Cortex of kidney (tissue), 1 donor: ENCODE data around the gene SSX4B.
"Not testable (repeated sequence)": the region's sequence is repeated elsewhere in the genome, so short reads cannot be mapped to it uniquely, and the experiment has no call there.

Source experiments
- DNase-seq: peaks from one replicate; lab custom pipeline; 2025; lab: John Stamatoyannopoulos, UW

SSX4B gene

GRCh38 chrX:48411860-48412259 is at the start of gene SSX4B:
TSS of gene SSX4B (minus strand) at chrX:48411960. CDS start at chrX:48411372, 588 bp downstream.
- not testable (repeated sequence) for DNase-seq

DNA sequence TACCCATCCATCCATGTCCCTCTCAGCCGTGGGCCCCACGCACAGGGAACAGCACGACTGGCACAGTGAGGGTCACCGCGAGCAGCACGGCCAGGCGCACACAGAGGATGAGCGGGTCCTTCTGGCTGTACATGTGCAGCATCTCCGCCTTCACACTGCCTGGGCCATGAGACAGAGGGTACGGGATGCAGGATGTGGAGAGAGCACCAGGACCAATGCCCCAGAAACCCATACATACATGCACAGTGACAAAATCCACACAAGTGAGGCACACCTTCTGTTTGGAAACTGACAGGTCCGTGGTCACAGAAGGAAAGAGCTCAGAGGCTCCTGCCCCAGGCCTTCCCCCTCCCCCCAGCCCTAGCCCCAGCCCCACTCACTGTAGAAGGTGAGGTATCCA is 48.8 kb upstream of the SSX4B start:
- no peak for DNase-seq

GRCh38 chrX:48460031-48460430 is 48.3 kb upstream of the SSX4B start:
- no peak for DNase-seq

DNA sequence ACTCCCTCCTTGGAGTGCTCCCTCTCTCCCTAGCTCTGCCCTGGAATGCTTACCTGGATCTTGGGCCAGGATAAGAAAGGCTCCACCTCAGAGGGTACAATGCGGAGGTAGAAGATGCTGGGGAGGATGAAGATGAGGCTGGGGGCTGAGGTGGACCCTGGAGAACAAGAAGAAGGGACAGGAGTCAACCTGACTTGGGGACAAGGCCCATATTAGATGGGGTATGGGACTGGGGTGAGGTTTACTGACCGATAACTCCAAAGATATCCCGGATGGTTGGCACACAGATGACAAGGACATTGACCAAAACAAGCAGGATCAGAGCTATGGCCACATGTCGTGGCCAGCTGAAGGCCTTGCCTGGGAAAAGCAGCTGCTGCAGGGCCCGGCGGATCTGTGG is 47.7 kb upstream of the SSX4B start:
- DNase-seq = no peak

GRCh38 chrX:48458711-48459110 is 47.0 kb upstream of the SSX4B start:
- no peak for DNase-seq

- DNase-seq = no peak
These were observed 45.0 kb upstream of the SSX4B start for GRCh38 chrX:48456628-48457331.

DNA sequence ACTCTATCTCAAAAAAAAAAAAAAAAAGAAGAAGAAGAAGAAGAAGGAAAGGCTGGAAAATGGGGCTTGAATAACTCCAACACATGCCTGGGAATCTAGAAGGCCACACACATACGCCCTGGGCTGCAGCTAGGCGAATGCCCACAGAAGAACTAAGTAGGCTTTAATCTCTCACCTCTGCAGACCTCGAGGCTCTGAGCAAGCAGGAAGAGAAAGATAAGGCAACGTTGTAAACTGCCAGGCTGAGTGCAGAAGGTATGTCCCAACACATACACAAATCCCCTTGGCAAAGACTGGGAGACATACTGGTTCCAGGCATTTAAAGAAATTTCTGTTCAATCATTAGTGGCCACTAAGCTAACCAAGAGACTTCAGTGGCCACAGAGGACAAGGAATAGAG is 39.9 kb upstream of the SSX4B start:
- no peak for DNase-seq

DNA sequence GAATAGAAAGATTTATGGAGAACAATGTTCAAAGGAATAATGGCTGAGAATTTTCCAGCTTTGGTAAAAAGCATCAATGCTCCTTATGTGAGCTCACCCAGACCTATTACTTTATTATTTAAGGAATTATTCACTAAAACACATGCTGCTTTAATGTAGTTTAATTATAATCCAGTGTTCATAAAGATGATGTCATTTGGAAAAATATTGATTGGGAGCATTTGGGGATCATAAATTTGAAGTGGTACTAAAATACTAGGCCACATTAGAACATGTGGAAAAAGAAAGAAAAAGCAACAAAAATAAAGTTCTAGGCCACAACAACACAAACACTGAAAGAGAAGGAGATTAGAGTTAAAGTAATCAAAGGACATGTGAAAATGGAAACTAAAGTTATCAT is 38.3 kb upstream of the SSX4B start:
- no peak for DNase-seq

DNA sequence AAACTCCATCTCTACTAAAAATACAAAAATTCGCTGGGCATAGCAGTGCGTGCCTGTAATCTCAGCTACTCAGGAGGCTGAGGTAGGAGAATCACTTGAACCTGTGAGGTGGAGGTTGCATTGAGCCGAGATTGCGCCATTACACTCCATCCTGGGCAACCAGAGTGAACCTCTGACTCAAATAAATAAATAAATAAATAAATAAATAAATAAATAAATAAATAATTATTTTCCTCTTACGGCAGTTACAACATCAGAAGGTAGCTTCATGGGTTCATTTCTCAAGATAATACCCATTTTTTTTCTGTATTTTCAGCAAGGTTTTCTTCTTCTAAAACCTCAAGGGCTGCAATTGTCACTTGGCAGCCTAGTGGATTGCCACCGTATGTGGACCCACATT is 35.4 kb upstream of the SSX4B start:
- not testable (repeated sequence) for DNase-seq

- not testable (repeated sequence) for DNase-seq
These were observed 22.0 kb upstream of the SSX4B start for GRCh38 chrX:48433713-48434112.

DNA sequence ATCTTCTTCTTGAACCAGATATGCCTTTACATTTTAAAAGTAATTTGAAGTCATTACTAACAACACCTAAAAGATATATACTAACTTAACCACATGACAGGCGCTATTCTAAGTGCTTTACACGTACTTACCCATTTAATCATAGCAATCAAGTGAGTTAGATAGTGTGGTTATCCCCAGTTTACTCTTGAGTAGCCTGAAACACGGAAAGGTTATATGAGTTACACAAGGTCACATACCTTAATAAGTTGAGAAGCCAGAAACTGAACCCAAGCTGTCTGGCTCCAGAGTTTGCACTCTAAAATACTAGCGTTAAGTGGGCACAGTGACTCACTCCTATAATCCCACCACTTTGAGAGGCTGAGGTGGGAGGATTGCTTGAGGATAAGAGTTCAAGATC is 18.4 kb upstream of the SSX4B start:
- not testable (repeated sequence) for DNase-seq

GRCh38 chrX:48429606-48430005 is 17.8 kb upstream of the SSX4B start:
- DNase-seq = not testable (repeated sequence)

DNA sequence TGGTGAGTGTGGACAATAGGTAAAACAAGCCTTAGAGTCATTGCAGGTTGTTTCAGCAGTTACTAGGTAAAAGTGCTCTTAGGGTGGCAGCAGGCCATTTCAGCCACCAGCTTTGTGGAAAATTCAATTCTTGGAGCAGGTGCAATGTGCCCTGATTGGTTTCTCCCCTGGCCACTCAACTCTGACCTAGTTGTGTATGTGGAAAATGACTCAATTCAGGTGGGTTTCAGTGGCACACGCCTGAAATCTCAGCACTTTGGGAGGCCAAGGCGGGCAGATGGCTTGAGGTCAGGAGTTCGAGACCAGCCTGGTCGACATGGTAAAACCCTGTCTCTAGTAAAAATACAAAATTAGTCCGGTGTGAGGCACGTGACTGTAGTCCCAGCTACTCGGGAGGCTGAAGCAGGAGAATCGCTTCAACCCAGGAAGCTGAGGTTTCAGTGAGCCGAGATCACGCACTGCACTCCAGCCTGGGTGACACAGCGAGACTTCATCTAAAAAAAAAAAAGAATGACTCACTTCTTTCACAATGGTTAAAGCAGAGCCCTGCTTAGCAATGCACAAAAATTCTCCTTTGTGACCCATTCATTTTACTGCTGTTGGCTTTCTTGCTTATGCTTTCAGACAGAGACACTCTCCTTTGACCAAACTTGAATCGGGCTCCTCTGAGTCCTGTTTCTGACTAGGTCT is 15.4 kb upstream of the SSX4B start:
- DNase-seq = not testable (repeated sequence)

DNA sequence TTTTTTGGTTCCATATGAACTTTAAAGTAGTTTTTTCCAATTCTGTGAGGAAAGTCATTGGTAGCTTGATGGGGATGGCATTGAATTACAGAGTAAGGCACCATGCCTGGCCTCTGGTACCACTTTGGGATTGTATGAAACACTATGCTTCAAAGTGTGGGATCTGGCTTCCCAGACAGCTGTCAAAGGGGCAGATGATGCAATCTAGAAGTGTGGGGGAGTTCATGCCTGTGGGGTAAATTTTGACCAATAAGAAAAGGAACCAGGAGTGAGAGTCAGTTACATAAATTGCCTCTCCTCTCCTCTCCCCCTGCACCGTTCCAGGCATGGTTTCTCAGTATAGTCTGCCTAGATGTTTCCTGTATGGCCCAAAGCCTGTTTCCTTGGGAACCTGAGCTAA is 13.9 kb downstream of the SSX4B start:
- DNase-seq = not testable (repeated sequence)

GRCh38 chrX:48396931-48397330 is 14.8 kb downstream of the SSX4B start:
- not testable (repeated sequence) for DNase-seq

DNA sequence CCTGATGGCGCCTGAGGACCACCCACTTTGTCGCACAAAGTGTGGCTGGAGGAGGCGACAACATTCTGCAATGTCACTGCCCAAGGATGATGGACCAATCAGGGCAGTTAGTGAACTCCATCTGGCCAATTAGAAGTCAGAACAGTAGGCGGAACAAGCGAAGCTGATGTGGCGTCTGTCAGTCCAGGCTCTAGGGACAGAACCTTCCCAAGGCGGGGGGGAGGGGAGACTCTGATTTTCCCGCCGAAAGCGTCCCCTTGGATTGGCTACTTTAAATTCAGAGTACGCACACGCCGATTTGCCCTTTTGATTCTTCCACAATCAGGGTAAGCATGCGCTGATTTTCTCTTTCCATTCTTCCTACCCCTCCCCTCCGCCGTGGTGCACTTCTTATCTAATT is 28.5 kb downstream of the SSX4B start, which contains the start of gene SSX4:
SSX4 (plus strand) TSS at position 301 of the 400 bp plus-strand sequence. CDS start 515 bp downstream, outside the sequence.
- not testable (repeated sequence) for DNase-seq

DNA sequence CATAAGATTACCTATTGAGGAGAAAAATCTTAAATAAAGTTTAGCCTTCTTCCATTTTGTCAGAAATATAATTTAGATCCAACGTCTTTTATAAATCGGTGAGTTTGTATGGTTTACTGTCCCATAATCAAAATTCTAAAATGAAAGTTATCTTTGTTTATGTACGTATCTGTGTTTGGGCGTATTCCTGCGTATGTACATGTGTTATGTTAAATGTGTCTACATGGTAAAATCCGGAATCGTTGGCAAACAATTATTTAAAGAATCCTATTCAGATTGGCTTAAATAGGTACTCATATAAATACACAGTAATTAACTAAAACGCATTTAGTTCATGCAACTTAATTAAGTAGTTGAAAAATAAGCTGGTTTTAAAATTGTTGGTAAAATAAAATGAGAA is 41.4 kb downstream of the SSX4B start:
- DNase-seq = not testable (repeated sequence)

DNA sequence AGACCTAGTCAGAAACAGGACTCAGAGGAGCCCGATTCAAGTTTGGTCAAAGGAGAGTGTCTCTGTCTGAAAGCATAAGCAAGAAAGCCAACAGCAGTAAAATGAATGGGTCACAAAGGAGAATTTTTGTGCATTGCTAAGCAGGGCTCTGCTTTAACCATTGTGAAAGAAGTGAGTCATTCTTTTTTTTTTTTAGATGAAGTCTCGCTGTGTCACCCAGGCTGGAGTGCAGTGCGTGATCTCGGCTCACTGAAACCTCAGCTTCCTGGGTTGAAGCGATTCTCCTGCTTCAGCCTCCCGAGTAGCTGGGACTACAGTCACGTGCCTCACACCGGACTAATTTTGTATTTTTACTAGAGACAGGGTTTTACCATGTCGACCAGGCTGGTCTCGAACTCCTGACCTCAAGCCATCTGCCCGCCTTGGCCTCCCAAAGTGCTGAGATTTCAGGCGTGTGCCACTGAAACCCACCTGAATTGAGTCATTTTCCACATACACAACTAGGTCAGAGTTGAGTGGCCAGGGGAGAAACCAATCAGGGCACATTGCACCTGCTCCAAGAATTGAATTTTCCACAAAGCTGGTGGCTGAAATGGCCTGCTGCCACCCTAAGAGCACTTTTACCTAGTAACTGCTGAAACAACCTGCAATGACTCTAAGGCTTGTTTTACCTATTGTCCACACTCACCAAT is 43.9 kb downstream of the SSX4B start:
- DNase-seq = not testable (repeated sequence)

- DNase-seq = not testable (repeated sequence)
These were observed 52.5 kb downstream of the SSX4B start for GRCh38 chrX:48359281-48359680.

GRCh38 chrX:48357681-48358080 is 54.1 kb downstream of the SSX4B start:
- no peak for DNase-seq

DNA sequence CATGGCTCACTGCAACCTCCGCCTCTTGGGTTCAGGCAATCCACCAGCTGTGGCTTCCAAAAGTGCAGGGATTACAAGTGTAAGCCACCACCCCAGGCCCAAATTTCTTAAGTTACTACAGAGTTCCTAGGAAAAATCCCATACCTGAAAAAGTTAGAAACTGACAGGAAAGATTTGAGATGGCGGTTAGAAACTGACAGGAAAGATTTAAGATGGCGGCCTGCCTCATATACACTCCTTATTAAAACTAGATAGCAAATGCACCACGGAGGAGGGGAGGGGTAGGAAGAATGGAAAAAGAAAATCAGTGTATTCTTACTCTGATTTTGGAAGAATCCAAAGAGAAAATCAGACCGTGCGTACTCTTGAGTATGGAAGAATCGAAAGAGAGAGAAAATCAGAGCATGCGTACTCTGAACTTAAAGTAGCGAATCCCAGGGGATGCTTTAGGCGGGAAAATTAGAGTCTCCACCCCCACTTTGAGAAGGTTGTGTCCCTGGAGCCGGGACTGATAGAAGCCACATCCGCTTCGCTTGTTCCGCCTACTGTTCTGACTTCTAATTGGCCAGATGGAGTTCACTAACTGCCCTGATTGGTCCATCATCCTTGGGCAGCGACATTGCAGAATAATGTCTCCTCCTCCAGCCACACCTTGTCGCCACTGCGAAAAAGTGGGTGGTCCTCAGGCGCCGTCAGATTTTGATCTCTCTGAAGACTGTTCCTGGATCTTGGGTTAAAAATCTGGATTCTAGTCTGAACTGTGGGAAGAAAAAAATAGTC is 55.3 kb downstream of the SSX4B start, which contains the start of gene SSX3:
SSX3 (minus strand) TSS at position 389 of the 780 bp plus-strand sequence. CDS start 1,454 bp downstream, outside the sequence.
- not testable (repeated sequence) for DNase-seq
